Duodenal mucosa (tissue), 2 donors: ENCODE results near the gene LIN37.
A peak's percentile ranks its signal among the peaks of the same experiment; 100 is the strongest.

Experiments
- H3K27ac ChIP-seq: one replicate; pipeline ENCODE4 v1.7.0; 2013; ENCODE audit warnings: low read depth, low read length
- H3K27me3 ChIP-seq, 2 donors: one replicate each; pipeline ENCODE4 v1.7.0; 2013; ENCODE audit warnings: low read length in 2 of 2, control low read depth in 1 of 2; ENCODE audit not compliant: insufficient read depth in 2 of 2, control insufficient read depth in 1 of 2
- H3K36me3 ChIP-seq, 2 donors: one replicate each; pipeline ENCODE4 v1.7.0; 2013; ENCODE audit warnings: low read length in 2 of 2, control low read depth in 1 of 2; ENCODE audit not compliant: insufficient read depth in 2 of 2, control insufficient read depth in 1 of 2
- H3K4me1 ChIP-seq, 2 donors: one replicate each; pipeline ENCODE4 v1.7.0; 2013; ENCODE audit warnings: low read length in 2 of 2, control low read depth in 1 of 2; ENCODE audit not compliant: insufficient read depth in 2 of 2, control insufficient read depth in 1 of 2
- H3K4me3 ChIP-seq, 2 donors: one replicate each; pipeline ENCODE4 v1.7.0; 2013; ENCODE audit warnings: low read length in 2 of 2, low read depth in 1 of 2
- H3K9ac ChIP-seq, 2 donors: one replicate each; pipeline ENCODE4 v1.7.0; 2013; ENCODE audit warnings: low read length in 2 of 2, low read depth in 1 of 2
- H3K9me3 ChIP-seq, 2 donors: one replicate each; pipeline ENCODE4 v1.7.0; 2013; ENCODE audit warnings: low read length in 2 of 2, control low read depth in 1 of 2; ENCODE audit not compliant: control insufficient read depth in 1 of 2

LIN37 gene

GRCh38 chr19:35743640-35744429, 4.5 kb upstream of the LIN37 start:
- no peak overlapping the region for H3K9ac ChIP-seq
- peaks cover 24 to 37% of the 10 kb centered on the region in 2 donors for H3K4me1 ChIP-seq
- no peaks in the 10 kb centered on the region for H3K9me3 ChIP-seq
- H3K36me3 ChIP-seq: peaks cover 3 to 4% of the 10 kb centered on the region in 2 donors
- peak overlapping the region; percentile 90 to 91 for H3K4me3 ChIP-seq
- no peaks in the 10 kb centered on the region for H3K27me3 ChIP-seq
- H3K27ac ChIP-seq: no peak overlapping the region

GRCh38 chr19:35744430-35745327, 3.7 kb upstream of the LIN37 start:
- H3K4me1 ChIP-seq: peaks cover 28 to 42% of the 10 kb centered on the region in 2 donors
- H3K9ac ChIP-seq: peak overlapping the region; percentile 43 to 85
- H3K36me3 ChIP-seq: peaks cover 0 to 3% of the 10 kb centered on the region in 2 donors
- no peaks in the 10 kb centered on the region for H3K9me3 ChIP-seq
- peak overlapping the region; percentile 90 to 91 for H3K4me3 ChIP-seq
- no peaks in the 10 kb centered on the region for H3K27me3 ChIP-seq
- H3K27ac ChIP-seq: peak overlapping the region; percentile 99

- Histone ChIP-seq H3K9me3 (no peaks in the 10 kb centered on the region), H3K4me3 (peak within 1 kb of the TSS; percentile 90 to 91), H3K27ac (peak within 1 kb of the TSS; percentile 99), H3K36me3 (peaks cover 0 to 3% of the 10 kb centered on the region in 2 donors), H3K4me1 (peaks cover 28 to 41% of the 10 kb centered on the region in 2 donors), H3K9ac (peak within 1 kb of the TSS; percentile 85 to 88), H3K27me3 (no peaks in the 10 kb centered on the region)
Observed at GRCh38 chr19:35745328-35746086, 2.9 kb upstream of the LIN37 start, which contains the start of the genes PSENEN and U2AF1L4. PSENEN (plus strand) TSS chr19:35745651; CDS start chr19:35745931, 280 bp downstream. U2AF1L4 (minus strand) TSS chr19:35745418; CDS start chr19:35745391, 27 bp downstream.

GRCh38 chr19:35746087-35746462, 2.3 kb upstream of the LIN37 start:
- peaks cover 26 to 36% of the 10 kb centered on the region in 2 donors for H3K4me1 ChIP-seq
- peak overlapping the region; percentile 20 for H3K27ac ChIP-seq
- peak overlapping the region; percentile 90 to 91 for H3K4me3 ChIP-seq
- no peaks in the 10 kb centered on the region for H3K9me3 ChIP-seq
- H3K9ac ChIP-seq: peak overlapping the region; percentile 85 to 88
- H3K27me3 ChIP-seq: no peaks in the 10 kb centered on the region
- peaks cover 0 to 3% of the 10 kb centered on the region in 2 donors for H3K36me3 ChIP-seq

GRCh38 chr19:35746531-35746930, 1.8 kb upstream of the LIN37 start:
- peaks cover 0 to 3% of the 10 kb centered on the region in 2 donors for H3K36me3 ChIP-seq
- H3K9ac ChIP-seq: peak overlapping the region; percentile 85 to 88
- H3K27ac ChIP-seq: no peak overlapping the region
- no peaks in the 10 kb centered on the region for H3K9me3 ChIP-seq
- H3K4me3 ChIP-seq: peak overlapping the region; percentile 90 to 91
- peaks cover 25 to 35% of the 10 kb centered on the region in 2 donors for H3K4me1 ChIP-seq
- H3K27me3 ChIP-seq: no peaks in the 10 kb centered on the region

DNA sequence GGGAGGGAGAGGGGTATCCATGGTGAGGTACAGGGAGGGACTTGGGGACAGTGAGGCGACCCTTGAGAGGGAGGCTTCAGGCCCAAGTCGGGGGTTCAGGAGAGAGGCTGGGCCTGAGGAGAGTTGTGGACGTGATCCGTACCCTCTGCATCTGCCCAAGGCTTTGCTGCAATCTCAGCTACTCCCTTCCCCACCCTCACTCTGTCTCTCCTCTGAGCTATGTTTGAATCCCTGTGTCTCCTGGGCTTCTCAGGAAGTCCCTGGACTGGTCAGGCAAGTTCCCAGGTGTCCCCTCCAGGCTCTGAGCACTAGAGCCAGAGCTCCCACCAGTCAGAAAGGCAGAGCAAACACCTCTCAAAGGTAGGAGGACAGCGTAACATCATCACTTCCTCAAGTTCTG, 1.8 kb downstream of the LIN37 start:
- Histone ChIP-seq H3K27ac (no peak overlapping the region), H3K9ac (no peak overlapping the region), H3K9me3 (no peaks in the 10 kb centered on the region), H3K36me3 (peaks cover 10 to 25% of the 10 kb centered on the region in 2 donors), H3K4me3 (no peak overlapping the region), H3K27me3 (no peaks in the 10 kb centered on the region), H3K4me1 (peaks cover 18 to 24% of the 10 kb centered on the region in 2 donors)

GRCh38 chr19:35751839-35752745, 3.7 kb downstream of the LIN37 start:
- H3K9ac ChIP-seq: no peak overlapping the region
- no peak overlapping the region for H3K27ac ChIP-seq
- no peaks in the 10 kb centered on the region for H3K9me3 ChIP-seq
- peaks cover 10 to 25% of the 10 kb centered on the region in 2 donors for H3K36me3 ChIP-seq
- peaks cover 0 to 4% of the 10 kb centered on the region in 2 donors for H3K27me3 ChIP-seq
- H3K4me1 ChIP-seq: peaks cover 15 to 28% of the 10 kb centered on the region in 2 donors
- no peak overlapping the region for H3K4me3 ChIP-seq

DNA sequence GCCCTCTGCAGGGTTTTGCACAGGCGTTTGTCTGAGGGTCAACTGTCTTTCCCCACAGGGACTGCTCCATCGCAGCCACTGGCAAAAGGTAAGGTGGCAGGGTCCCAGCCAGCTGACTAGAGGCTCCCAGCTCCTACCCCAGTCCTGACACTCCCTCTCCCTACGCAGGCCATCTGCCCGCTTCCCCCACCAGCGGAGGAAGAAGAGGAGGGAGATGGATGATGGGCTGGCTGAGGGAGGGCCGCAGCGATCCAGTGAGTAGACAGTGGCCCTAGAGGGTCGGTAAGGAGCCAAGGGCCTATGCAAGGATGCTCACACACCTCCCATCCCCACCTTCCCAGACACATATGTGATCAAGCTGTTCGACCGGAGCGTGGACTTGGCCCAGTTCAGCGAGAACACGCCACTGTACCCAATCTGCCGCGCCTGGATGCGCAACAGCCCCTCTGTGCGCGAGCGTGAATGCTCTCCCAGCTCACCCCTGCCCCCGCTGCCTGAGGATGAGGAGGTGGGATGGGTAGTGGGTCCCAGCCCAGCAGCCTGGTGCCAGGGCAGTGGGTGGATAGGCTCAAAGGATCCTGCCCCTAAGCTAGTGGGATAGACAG, 4.5 kb downstream of the LIN37 start:
- Histone ChIP-seq H3K4me1 (peaks cover 17 to 31% of the 10 kb centered on the region in 2 donors), H3K27ac (no peak overlapping the region), H3K4me3 (no peak overlapping the region), H3K9me3 (no peaks in the 10 kb centered on the region), H3K36me3 (peaks cover 10 to 25% of the 10 kb centered on the region in 2 donors), H3K27me3 (peaks cover 0 to 4% of the 10 kb centered on the region in 2 donors), H3K9ac (no peak overlapping the region)
